Measurements from ENCODE around the gene SPIB.
"Not testable (repeated sequence)": the region's sequence is repeated elsewhere in the genome, so short reads cannot be mapped to it uniquely, and the experiment has no call there.

SPIB gene

GRCh38 chr19:50435627-50436026 lies 16.9 kb downstream of the SPIB start:
- DNase-seq = no peak

DNA sequence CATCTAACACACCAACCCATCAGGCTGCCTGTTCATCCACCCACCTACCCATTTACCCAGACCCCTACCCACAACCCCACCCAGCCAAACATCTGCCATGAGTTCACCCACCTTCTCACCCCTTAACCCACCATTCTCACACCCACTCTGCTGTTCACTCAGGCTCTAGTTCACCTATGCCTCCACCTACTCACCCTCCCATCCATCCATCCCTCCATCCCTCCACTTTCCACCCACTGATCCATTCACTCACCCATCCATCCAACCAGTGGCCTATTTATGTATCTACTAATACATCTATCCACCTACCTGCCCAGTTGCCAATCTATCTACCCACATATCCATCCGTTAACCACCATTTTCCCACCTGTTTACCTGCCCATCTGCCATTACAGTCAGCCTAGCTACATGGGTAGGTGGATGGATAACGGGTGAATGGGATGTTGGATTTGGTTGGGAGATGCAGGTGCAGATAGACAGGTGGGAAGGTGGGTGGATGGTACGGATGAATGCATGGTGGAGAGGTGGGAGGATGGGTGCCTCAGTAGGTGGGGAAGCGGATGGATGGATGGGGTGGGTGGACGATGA lies 19.2 kb downstream of the SPIB start:
- DNase-seq = no peak

DNA sequence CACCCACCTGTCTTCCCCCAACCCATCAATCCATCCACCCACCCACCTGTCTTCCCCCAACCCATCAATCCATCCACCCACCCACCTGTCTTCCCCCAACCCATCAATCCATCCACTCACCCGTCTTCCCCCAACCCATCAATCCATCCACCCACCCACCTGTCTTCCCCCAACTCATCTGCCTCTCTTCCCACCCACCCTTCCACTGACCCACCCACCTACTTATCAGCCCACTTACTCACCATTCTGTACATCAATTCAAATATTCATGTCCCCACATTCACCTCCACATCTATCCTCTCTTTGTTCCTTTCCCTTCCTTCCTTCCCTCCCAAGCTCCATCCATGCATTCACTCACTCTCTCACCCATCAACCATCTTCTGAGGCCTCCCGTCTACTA lies 20.4 kb downstream of the SPIB start:
- DNase-seq = not testable (repeated sequence)

DNA sequence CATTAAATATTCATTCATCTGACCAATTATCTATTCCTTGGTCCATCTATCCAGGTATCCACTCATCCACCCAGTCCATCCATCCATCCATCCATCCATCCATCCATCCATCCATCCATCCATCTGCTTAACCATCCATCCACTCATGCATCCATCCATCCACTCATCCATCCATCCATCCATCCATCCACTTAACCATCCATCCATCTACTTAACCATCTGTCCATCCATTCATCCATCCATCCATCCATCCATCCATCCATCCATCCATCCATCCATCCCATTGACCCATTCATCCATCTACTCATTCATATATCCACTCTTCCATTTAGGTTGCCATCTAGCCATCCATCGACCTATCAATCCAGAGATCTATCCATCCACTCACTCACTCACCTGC lies 25.3 kb downstream of the SPIB start:
- no peak for DNase-seq

- DNase-seq = no peak
Observed at GRCh38 chr19:50447053-50447452, 28.3 kb downstream of the SPIB start.

DNA sequence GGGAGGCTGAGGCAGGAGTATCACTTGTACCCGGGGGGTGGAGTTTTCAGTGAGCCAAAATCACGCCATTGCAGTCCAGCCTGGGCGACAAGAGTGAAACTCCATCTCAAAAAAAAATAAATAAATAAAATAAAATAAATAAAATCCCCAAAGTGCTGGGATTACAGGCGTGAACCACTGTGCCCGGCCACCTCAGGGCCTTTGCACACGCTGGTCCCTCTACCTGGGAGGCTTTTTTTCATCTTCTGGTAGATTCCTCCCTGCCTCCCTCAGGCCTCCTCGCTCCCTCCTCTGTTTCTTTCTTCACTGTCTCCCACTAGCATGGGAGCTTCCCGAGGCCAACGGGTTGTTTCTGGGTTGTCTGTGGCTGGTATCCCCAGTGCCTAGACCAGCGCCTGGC lies 29.0 kb downstream of the SPIB start:
- no peak for DNase-seq

DNA sequence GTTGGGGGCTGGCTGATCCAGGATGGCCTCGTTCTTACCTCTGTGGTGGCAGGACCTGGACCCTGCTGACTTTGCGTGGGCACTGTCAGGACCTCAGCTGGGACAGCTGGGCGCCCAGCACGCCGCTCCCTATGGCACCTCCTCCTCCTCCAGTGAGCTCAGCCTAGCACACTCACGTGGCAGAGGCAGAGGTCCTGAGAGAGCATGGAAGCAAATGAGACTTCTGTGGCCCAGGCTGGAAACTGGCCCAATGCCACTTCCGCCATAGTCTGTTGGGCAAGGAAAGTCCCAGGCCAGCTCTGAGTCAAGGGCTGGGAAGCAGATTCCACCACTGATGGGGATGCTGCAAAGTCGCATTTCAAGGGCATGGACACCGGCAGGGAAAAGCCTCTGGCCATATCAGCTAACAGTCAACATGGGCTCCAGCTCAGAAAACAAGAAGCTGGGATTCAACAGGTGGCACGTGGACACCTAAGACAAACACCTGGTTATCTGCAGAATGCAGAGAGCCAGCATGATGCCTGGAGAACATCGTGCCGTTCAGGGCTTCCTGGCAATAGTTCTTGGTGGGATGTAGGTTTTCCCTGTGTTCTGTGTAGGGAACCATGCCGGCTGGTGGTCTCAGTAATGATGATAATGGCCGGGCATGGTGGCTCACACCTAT lies 30.6 kb downstream of the SPIB start:
- DNase-seq = no peak

DNA sequence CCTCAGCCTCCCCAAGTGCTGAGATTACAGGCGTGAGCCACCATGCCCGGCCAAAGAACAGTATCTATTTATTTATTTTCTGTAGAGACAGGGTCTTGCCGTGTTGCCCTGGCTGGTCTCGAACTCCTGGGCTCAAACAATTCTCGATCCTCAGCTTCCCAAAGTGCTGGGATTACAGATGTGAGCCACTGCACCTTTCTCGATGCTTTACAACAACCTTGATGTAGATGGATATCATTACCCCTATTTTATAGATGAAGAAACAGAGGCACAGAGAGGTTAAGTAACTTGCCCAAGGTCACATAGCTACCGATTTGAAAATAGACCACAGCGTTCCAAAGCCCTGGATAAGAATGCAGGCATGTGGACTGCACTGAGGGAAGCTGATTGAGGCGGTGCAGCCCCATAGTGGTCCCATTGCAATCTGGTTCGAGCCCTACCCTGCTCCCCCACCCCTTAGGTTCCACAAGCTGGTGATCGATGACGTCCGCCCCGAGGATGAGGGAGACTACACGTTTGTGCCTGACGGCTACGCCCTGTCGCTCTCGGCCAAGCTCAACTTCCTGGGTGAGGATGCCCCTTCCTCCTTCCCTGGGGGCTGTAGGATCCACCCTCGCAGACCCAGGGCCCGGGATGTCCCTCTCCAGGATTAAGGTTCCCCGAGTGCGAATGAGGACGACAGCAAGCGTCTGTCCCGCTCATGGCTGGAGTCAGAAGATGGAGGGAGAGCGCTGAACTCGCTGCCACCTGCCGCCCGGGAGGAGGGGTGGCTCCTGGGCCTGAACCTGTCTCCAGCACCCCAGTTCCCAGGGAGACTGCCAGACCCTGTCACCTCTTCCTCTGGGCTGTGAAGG lies 31.9 kb downstream of the SPIB start:
- no peak for DNase-seq

DNA sequence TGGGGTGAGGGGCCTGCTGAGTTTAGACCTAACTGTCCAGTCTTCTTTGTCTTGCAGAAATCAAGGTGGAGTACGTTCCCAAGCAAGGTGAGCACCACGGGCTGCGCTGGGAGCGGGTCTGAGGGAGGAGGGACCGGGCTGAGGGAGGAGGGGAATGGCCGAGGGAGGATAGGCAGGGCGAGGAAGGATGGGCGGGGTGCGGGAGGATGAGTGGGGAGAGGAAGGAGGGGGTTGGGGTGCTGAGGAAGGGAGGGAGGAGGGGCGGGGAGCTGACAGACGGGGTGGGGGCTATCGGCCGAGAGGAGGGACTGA lies 32.4 kb downstream of the SPIB start:
- DNase-seq = no peak

DNA sequence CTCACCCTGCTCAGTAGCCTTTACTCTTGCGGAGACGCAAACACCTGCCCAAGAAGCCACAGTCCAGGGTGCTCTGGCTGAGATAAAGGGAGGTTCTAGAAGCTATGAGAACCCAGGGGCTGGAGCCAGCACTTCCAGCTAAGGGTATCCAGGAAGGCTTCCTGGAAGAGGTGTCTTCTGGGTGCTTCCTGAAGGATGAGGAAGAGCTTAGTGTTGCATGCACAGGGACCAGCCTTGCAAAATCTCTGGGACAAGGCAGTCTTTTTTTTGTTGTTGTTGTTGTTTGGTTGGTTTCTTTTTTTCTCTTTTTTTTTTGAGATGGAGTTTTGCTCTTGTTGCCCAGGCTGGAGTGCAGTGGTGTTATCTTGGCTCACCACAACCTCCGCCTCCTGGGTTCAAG lies 34.5 kb downstream of the SPIB start:
- DNase-seq = no peak

GRCh38 chr19:50455992-50456391 lies 37.3 kb downstream of the SPIB start:
- no peak for DNase-seq

- no peak for DNase-seq
Observed at GRCh38 chr19:50457300-50457699, 38.6 kb downstream of the SPIB start.

DNA sequence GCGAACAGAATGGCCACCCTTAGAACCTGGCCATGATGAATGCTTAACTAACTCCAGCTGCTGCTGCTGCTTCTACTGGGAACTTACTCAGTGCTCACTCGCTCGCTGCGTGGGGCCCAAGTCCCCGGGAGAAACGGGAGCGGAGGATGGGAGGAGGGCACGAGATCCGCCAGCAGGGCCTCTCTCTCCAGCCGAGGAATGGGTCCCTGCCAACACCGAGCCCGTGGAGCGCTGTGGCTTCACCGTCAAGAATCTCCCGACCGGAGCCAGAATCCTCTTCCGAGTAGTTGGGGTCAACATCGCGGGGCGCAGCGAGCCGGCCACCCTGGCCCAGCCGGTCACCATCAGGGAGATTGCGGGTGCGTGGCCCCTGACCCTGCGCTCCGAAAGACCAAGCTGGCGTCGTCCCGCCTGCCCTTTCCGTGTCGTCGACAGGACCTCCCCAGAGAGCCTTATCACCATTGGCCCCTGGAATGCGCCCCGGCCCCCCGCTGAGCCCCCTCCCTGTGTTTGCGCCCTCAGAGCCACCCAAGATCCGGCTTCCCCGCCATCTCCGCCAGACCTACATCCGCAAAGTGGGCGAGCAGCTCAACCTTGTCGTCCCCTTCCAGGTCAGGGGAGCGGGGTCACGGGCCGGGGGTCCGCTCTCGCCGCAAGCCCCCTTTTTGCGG lies 39.8 kb downstream of the SPIB start:
- DNase-seq = no peak

GRCh38 chr19:50459067-50459456 lies 40.3 kb downstream of the SPIB start:
- no peak for DNase-seq

GRCh38 chr19:50459638-50460037 lies 40.9 kb downstream of the SPIB start:
- DNase-seq = no peak

DNA sequence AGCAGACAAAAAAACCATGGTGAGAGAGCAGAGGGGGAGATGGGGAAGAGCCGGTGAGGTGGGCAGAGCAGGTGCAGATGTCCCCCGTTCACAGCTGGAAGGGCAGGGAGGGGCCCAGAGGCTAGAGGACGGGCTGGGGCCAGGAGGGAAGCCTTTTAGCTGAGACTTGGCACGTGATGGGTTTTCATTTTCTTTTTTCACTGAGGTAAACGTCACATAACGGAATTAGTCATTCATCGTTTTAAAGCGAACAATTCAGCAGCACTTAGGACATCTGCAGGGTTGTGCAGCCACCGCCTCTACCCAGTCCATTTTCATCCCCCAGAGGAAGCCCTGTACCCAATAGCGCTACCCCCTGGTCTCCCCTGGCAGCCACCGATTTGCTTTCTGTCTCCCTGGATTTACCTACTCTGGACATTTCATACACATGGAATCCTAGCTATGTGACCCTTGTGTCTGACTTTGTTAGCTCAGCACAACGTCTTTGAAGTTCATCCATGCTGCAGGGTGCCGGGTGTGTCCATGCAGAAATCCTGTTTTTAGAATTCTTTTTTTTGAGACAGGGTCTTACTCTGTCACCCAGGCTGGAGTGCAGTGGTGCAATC lies 41.5 kb downstream of the SPIB start:
- DNase-seq = no peak

DNA sequence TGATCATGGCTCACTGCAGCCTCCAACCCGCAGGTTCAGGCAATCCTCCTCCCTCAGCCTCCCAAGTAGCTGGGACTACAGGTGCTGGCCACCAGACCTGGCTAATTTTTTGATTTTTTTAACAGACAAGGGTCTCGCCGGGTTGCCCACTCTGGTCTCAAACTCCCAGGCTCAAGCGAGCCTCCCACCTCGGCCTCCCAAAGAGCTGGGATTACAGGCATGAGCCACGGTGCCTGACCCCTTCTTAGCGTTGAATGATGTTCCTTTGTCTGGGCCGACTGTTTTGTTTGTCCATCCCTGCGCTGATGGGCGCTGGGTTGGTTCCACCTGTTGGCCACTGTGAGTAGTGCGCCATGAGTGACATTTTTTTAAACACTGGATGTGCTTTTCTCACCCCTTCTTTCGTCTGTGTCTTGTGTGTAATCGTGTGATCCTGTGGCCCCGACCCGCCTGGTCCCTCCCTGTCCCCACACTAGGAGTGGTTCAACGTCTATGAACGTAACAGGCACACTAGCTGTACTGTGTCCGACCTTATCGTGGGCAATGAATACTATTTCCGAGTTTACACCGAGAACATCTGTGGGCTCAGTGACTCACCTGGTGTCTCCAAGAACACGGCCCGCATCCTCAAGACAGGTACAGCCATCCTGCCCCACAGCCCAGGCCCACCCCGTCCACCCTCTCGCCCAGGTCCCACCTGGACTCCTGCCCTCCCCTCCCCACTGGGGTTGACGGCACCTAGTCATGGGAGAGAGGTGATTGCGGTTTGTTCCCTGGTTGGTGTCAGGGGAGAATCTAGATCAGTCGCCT lies 42.5 kb downstream of the SPIB start:
- DNase-seq = peak; percentile 62

DNA sequence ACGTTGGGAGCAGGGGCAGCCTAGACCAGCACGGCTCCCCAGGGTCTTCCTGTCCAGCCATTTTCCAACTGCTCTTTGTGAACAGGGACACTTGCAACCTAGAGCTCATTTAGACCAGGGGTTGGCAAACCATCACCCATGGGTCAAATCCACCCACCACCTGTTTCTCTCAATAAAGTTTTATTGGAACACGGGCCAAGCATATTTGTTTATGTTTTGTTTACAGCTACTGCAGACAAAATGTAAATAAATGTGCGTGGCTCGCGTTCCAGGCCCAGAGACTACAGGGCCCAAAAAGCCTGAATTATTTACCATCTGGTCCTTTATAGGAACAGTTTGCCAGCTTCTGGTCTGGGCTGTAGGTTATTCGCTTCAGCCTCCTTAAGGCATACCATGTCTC lies 44.2 kb downstream of the SPIB start:
- DNase-seq = no peak

GRCh38 chr19:50464348-50464747 lies 45.6 kb downstream of the SPIB start:
- DNase-seq = no peak

DNA sequence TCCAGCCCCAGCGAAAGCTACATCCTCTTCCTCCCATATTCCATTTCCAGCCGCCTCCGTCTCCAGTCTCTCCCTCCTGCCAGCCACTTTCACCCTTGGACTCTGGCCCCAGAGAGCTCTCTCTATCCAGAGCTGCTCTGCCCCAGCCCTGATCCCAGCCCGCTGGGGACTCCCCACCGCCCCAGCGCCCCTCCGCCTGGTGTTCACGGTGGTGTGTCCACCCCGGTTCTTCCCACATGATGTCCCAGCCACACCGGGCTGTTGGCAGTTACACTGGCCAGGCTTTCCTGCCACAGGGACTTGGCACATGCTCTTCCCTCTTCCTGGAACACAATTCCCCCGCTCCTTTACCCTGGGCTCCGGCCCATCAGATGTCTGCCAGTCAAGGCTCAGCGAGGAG lies 46.3 kb downstream of the SPIB start:
- no peak for DNase-seq

DNA sequence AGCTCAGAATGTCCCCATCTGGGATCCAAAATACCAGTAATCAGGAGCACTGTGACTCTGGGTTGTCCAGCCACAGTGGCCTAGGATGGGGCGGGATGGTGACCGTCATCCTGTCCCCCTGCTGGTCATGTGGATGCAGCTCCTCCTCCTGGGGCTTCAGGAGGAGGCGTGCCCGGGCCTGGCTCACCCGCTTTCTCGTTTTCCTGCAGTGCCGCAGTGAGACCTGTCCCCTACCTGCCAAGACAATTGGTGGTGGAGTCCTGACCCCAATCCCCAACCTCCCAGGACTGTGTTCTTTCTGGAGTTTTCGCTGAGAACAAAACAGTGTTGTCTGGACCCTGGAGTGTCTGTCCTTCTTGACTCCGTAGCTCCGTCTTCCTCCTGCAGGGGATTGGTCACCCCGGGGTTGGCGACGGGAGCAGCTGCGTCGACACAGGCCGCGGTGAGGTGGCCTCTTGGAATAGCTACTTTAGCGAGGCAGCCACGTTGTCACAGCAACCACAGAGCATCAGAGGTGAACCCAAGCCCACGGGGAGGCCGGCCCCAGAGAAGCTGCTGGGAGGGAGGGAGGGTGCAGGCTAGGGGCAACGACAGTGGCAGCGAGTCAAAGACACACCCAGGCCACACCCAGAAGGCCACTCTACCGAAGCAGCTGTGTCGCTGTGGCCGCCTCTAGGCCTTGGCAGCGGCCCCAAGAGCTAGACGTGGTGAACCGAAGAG lies 47.4 kb downstream of the SPIB start:
- no peak for DNase-seq

DNA sequence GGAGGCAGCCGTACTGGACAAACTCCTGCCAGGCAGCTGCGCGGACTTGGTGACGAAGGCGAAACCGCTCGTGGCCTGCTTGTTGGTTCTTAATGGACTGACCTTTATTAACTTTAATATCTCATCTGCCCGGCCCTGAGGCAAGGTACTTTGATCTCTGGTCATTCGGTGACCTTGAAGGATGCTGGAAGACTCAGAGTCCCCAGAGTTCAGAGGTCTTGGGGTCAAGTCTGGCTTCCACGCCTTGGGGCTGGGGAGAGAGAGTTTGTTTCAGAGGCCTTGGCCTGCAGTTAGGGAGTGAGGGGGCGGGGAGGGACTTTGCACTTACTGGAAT lies 47.9 kb downstream of the SPIB start:
- no peak for DNase-seq
